Muscle layer of colon (tissue), 2 donors: ENCODE data around the gene KLHDC4.
A peak's percentile ranks its signal among the peaks of the same experiment; 100 is the strongest.
"Not testable (repeated sequence)": the region's sequence is repeated elsewhere in the genome, so short reads cannot be mapped to it uniquely, and the experiment has no call there.

ENCODE experiments used
- H3K27ac ChIP-seq: one replicate; pipeline ENCODE4 v1.7.0; 2013; ENCODE audit warnings: low read depth, mild to moderate bottlenecking, low read length, moderate library complexity
- H3K27me3 ChIP-seq, 2 donors: one replicate each; pipeline ENCODE4 v1.7.0; 2013; ENCODE audit warnings: low read length in 2 of 2, mild to moderate bottlenecking in 2 of 2; ENCODE audit not compliant: insufficient read depth in 2 of 2, control insufficient read depth in 1 of 2
- H3K36me3 ChIP-seq: one replicate; pipeline ENCODE4 v1.7.0; 2013; ENCODE audit warnings: mild to moderate bottlenecking, low read length; ENCODE audit not compliant: insufficient read depth
- H3K4me1 ChIP-seq: one replicate; pipeline ENCODE4 v1.7.0; 2013; ENCODE audit warnings: mild to moderate bottlenecking, low read length; ENCODE audit not compliant: insufficient read depth
- H3K4me3 ChIP-seq, 2 donors: one replicate each; pipeline ENCODE4 v1.7.0; 2013; ENCODE audit warnings: low read length in 2 of 2, low read depth in 1 of 2, mild to moderate bottlenecking in 1 of 2, moderate library complexity in 1 of 2
- H3K9ac ChIP-seq: one replicate; pipeline ENCODE4 v1.7.0; 2013; ENCODE audit warnings: low read length
- H3K9me3 ChIP-seq: one replicate; pipeline ENCODE4 v1.7.0; 2013; ENCODE audit warnings: mild to moderate bottlenecking, low read length
- donor health status: abdominal sarcoma.
- donor health status: Adenocarcinoma of cecum.

KLHDC4 gene

GRCh38 chr16:87782033-87782432 is 16.2 kb upstream of the KLHDC4 start:
- Histone ChIP-seq H3K36me3 (no peaks in the 10 kb centered on the region), H3K4me1 (peaks cover 15% of the 10 kb centered on the region), H3K9ac (no peak overlapping the region), H3K4me3 (no peak overlapping the region), H3K27ac (no peak overlapping the region), H3K27me3 (peaks cover 0 to 1% of the 10 kb centered on the region in 2 donors), H3K9me3 (no peaks in the 10 kb centered on the region)

GRCh38 chr16:87780385-87780989 is 14.7 kb upstream of the KLHDC4 start:
- peaks cover 15% of the 10 kb centered on the region for H3K4me1 ChIP-seq

GRCh38 chr16:87778830-87779579 is 13.2 kb upstream of the KLHDC4 start:
- Histone ChIP-seq H3K36me3 (no peaks in the 10 kb centered on the region), H3K4me1 (peaks cover 15% of the 10 kb centered on the region), H3K9me3 (no peaks in the 10 kb centered on the region), H3K27me3 (peaks cover 0 to 4% of the 10 kb centered on the region in 2 donors), H3K9ac (no peak overlapping the region), H3K4me3 (no peak overlapping the region), H3K27ac (peak overlapping the region; percentile 50)

More at GRCh38 chr16:87780385-87780989, 14.7 kb upstream of the KLHDC4 start:
- no peaks in the 10 kb centered on the region for H3K36me3 ChIP-seq
- H3K9ac ChIP-seq = no peak overlapping the region
- no peaks in the 10 kb centered on the region for H3K9me3 ChIP-seq
- peaks cover 0 to 4% of the 10 kb centered on the region in 2 donors for H3K27me3 ChIP-seq
- H3K4me3 ChIP-seq = no peak overlapping the region
- H3K27ac ChIP-seq = no peak overlapping the region

DNA sequence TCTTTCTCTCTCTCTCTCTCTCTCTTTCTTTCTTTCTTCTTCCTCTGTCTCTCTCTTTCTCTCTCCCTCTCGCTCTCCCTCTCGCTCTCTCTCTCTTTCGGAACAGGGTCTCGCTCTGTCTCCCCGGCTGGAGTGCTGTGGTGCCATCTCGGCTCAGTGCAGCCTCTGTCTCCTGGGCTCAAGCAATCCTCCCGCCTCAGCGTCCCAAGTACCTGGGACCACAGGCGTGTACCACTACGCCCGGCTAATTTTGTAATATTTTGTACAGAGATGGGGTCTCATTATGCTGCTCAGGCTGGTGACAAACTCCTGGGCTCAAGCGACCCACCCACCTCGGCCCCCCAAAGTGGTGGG is 12.7 kb upstream of the KLHDC4 start:
- Histone ChIP-seq H3K36me3 (no peaks in the 10 kb centered on the region), H3K4me1 (peaks cover 15% of the 10 kb centered on the region), H3K9me3 (no peaks in the 10 kb centered on the region), H3K27ac (no peak overlapping the region), H3K27me3 (peaks cover 0 to 4% of the 10 kb centered on the region in 2 donors), H3K9ac (no peak overlapping the region), H3K4me3 (no peak overlapping the region)

DNA sequence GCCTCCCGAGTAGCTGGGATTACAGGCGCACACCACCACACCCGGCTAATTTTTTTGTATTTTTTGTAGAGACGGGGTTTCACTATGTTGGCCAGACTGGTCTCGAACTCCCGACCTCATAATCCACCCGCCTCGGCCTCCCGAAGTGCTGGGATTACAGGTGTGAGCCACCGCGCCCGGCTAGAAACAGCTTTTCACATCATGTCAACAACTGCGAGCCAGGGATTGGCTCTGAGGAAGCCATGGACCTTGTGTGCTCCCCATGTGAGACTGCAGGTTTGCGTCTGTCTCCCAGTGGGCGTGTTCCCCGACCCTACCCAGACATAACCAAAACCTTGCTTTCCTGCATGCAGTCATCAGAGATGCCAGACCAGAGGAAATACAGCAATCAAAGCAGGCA is 8.1 kb upstream of the KLHDC4 start:
- H3K36me3 ChIP-seq, H3K4me1 ChIP-seq, H3K27me3 ChIP-seq, H3K9ac ChIP-seq, H3K9me3 ChIP-seq, H3K4me3 ChIP-seq, H3K27ac ChIP-seq: not testable (repeated sequence)

GRCh38 chr16:87767456-87767855 is 1.7 kb upstream of the KLHDC4 start:
- not testable (repeated sequence) for H3K9ac ChIP-seq, H3K4me1 ChIP-seq, H3K27me3 ChIP-seq, H3K4me3 ChIP-seq, H3K27ac ChIP-seq, H3K9me3 ChIP-seq
- peaks cover 13% of the 10 kb centered on the region for H3K36me3 ChIP-seq

DNA sequence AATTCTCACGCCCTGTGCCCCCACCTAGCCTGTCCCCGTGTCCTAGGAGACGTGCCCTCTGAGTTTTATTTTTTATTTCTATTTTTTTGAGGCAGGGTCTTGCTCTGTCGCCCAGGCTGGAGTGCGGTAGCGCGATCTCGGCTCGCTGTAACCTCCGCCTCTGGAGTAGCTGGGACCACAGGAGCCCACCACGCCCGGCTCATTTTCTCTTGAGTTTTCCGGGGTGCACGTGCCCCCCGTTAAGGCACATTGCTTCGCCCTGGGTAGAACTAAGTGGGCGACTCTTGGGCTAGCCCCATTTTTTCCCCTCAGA is 655 bp upstream of the KLHDC4 start:
- Histone ChIP-seq H3K4me1 (peaks cover 6% of the 10 kb centered on the region), H3K27me3 (no peaks in the 10 kb centered on the region), H3K27ac (peak overlapping the region; percentile 76), H3K9ac (peak overlapping the region; percentile 41), H3K9me3 (no peaks in the 10 kb centered on the region), H3K36me3 (peaks cover 19% of the 10 kb centered on the region), H3K4me3 (peak overlapping the region; percentile 94 to 96)

- Histone ChIP-seq H3K27me3 (no peaks in the 10 kb centered on the region), H3K9me3 (no peaks in the 10 kb centered on the region), H3K27ac (peak overlapping the region; percentile 76), H3K36me3 (peaks cover 19% of the 10 kb centered on the region), H3K4me1 (peaks cover 6% of the 10 kb centered on the region), H3K4me3 (peak overlapping the region; percentile 94 to 96), H3K9ac (peak overlapping the region; percentile 41)
Observed at GRCh38 chr16:87765473-87765775, 362 bp downstream of the KLHDC4 start.

DNA sequence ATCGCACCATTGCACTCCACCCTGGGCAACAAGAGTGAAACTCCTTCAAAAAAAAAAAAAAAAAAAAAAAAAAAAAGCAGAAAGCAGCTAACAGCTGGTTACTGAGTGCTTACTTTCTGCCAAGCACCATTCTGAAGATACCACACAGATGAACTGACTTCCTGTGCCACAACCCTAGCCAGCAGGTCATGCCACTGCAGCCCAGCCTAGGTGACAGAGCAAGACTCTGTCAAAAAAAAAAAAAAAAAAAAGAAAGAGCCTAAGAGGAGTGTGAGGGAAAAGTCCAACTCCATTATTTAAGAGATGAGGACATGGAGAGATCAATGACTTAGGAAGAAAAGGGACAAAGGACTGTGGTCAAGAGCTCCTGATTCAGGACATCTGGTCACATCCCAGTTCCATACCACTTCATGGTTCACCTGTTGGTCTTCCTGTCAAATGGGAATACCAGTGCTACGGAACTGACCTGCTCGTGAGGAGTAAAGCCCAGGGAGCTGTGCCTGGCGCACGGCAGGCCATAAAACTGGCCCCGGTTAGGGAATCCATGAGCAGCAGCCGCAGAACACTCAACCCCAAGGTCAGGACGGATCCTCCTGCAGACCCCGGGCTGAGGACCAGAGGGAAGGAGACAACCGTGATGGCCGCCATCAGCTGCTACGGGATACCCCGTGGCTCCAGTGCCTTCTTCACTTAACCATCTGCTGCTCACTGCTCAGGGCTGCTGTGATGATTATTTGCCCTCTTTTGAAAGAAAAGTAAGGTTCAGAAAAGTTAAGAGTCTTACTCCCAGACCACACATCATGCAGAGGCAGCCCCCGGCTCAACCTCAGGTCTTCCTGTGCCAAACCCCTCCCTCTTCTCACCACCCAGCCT is 950 bp downstream of the KLHDC4 start:
- Histone ChIP-seq H3K4me1 (peaks cover 6% of the 10 kb centered on the region), H3K9ac (peak overlapping the region; percentile 41), H3K27me3 (no peaks in the 10 kb centered on the region), H3K36me3 (peaks cover 19% of the 10 kb centered on the region), H3K9me3 (no peaks in the 10 kb centered on the region), H3K27ac (peak overlapping the region; percentile 76), H3K4me3 (peak overlapping the region; percentile 94 to 96)

GRCh38 chr16:87762620-87763019 is 3.2 kb downstream of the KLHDC4 start:
- peaks cover 25% of the 10 kb centered on the region for H3K36me3 ChIP-seq
- no peaks in the 10 kb centered on the region for H3K27me3 ChIP-seq
- no peak overlapping the region for H3K4me3 ChIP-seq

GRCh38 chr16:87762071-87762571 is 3.7 kb downstream of the KLHDC4 start:
- Histone ChIP-seq H3K4me1 (peaks cover 6% of the 10 kb centered on the region), H3K36me3 (peaks cover 25% of the 10 kb centered on the region), H3K27ac (no peak overlapping the region), H3K9me3 (no peaks in the 10 kb centered on the region), H3K4me3 (no peak overlapping the region), H3K27me3 (no peaks in the 10 kb centered on the region), H3K9ac (no peak overlapping the region)

More at GRCh38 chr16:87762620-87763019, 3.2 kb downstream of the KLHDC4 start:
- no peak overlapping the region for H3K27ac ChIP-seq
- H3K4me1 ChIP-seq = peaks cover 6% of the 10 kb centered on the region
- no peak overlapping the region for H3K9ac ChIP-seq
- H3K9me3 ChIP-seq = no peaks in the 10 kb centered on the region
